ENCODE results near the gene FAM20C.

The FAM20C gene
- 0.39 to 1.1 (median 0.60) reads per million in 3 experiments for total RNA-seq

DNA sequence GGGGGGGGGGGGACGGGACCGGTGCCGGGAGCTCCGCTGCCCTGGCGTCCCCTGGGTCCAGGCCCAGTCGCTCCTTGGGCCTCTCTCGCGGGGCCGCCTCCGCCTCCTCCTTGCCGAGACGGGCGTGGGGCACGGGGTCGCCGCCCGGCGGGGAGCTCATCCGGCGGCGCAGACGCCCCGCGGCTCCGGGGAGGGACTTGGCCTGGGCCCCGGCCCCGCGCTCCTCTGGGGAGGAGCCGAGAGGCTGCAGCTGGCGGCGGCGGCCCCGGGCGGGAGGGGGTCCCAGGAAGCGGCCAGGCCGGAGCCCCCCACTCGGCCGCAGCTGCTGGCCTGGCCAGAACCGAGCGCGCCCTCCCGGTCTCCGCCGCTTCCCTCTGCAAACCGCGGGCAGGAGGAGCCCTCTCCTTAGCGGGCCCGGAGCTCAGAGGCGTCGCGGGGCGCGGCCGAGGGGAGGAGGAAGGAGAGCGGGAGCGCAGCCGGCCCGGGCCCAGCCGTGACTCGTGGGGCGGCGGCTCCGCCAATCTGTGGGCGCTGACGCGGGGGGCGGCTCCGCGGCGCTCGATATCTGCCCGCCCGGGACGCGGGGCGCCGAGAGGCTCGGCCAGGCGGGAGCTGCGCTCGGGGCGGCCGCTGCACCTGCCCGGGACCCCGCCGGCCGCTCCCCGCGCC, at the start of gene FAM20C:
Gene FAM20C, plus strand, starts transcription at position 591 of the 669 bp plus-strand sequence. CDS start 629 bp downstream, outside the sequence.
- peak; percentile 27 for DNase-seq

DNA sequence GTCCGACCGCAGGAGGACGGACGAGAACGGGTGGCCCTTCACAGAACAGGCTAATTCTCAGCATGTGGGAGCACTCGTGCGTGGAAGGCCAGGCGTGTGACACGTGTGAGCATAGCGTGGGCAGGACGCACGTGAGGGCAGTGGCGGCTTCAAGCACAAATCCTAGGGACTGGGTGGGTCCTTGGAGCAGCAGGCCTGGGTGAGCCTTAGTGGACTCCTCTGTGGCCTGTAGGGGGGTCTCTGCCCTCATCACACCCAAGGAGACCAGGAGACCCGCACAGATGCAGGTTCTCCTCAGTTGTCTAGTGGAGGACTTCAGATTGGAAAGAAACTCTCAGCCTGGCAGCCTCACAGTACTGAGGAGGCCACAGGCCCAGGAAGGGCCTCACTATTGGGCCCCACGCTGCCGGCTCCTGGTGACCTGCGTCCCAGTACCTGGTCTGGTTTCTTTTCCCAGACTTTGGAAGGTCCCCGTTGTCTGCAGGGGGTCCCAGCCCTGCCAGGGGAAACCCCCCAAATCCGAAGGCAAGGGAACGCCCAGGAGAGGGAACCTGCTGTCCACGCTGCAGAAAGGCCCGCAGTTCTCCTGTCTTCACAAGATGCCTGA, 49.1 kb upstream of the FAM20C start:
- DNase-seq, result no peak

DNA sequence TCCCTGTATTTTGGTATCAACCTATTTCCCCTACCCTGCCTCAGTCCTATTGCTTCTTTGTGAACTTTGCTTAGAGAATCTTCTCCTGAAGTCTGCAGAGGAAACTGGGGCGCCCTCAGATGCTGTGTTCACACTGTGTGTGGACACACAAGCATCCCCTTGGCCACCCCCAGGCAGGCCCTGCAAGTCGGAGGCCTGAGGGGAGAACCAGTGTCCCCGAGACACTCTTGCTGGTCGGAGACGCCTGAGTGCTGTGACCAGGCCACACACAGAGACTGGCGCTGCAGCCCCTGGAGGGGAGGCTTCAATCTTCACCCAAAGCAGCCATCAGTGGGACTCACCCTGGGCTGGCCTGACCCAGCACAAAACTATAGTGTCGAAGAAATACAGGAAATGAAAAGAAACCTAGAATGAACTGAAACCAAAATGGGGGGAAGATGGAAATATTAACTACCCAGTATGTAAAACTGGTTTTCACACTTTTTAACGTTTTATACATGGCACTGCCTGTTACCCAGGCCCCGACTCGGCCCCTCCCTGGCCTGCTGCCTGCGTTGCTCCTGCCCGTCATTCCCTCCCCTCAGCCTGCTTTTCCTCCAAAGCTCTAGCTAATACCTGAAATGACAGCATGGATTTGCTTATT, 48.4 kb upstream of the FAM20C start:
- no peak for DNase-seq

DNA sequence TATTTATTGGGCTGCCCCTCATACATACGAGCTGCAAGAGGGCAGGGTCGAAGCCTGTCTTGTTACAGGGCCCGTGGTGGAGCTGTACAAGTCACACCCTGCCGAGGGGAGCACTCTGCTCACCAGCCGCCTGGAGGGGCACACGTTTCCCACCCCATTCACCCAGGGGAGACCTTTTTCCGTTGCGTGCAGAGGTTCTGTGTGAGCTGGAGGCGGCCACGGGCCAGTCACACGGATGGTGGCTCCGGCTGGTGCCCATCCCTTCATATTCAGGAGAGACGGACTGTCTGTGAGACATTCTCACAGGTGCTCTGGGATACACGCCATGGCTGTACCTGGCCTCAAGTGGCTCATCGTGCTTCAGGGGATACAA, 47.9 kb upstream of the FAM20C start:
- DNase-seq, result no peak

DNA sequence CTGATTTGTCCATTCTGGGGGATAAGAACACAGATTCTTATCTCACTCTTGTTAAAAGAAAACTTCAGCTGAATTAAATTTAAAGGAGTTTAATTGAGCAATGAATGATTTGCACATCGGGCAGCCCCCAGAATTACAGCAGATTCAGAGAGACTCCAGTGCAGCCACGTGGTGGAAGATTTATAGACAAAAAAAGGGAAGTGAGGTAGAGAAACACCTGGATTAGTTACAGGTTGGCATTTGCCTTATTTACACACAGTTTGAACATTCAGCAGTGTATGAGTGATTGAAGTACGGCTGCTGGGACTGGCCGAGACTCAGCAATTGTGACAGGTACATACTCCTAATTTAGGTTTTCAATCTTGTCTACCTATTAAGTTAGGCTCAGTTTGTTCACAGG, 46.5 kb upstream of the FAM20C start:
- no peak for DNase-seq

DNA sequence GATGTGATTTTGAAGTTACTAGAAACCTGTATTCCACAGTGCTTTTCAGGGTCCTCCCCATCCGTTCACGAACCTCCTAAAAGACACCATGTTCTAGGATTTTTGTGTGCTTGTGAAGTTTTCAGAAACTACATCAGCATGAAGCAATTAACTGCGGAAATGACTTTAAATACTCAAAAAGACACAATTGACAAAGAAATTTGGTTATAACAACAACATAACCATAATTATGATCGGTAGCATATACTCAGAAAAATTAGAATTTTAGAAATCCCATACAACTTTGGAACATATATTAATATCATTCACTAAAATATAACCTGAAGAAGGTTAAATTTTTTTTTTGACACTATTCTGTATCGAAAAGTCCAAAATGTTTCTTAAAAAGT, 43.8 kb upstream of the FAM20C start:
- no peak for DNase-seq

DNA sequence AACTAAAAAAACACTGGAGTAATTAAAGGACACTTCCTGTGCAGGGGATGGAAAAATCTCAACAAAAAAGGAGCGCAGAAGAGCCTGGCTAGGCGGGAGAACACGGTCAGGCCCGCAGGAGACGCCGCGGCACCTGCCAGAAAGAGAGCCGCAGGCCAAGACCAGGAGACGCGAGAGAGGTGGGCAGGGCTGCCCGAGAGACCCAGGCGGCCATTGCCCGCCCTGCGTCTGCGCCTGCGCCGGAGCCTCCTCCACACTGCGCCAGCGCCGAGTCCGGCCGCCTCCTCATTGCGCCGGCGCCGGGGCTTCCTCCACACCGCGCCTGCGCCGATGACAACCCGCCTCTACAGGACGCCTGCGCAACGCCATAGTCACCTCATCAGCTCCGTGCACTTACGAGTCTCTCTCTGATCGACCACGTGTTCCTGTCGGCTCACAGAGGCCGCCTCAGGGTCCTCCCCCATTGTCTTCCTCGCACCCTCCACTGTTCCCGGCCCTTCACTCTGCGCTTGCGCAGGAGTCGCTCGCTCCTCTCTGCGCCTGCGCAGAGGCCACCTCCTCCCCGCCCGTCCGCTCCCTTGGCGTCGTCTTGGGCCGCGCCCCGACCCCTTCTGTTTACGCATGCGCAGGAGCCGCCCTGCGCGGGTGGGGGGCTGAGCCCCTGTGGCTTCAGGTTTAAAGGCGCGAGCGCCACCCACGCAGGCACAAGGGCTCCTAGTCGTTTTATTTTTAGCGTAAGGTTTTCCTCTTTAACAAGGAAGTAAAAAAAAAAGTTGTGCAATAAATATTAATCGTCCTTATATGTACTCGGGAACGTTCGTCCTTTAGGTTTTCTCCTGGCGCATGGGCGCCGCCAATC, 43.2 kb upstream of the FAM20C start:
- DNase-seq, result peak; percentile 99

DNA sequence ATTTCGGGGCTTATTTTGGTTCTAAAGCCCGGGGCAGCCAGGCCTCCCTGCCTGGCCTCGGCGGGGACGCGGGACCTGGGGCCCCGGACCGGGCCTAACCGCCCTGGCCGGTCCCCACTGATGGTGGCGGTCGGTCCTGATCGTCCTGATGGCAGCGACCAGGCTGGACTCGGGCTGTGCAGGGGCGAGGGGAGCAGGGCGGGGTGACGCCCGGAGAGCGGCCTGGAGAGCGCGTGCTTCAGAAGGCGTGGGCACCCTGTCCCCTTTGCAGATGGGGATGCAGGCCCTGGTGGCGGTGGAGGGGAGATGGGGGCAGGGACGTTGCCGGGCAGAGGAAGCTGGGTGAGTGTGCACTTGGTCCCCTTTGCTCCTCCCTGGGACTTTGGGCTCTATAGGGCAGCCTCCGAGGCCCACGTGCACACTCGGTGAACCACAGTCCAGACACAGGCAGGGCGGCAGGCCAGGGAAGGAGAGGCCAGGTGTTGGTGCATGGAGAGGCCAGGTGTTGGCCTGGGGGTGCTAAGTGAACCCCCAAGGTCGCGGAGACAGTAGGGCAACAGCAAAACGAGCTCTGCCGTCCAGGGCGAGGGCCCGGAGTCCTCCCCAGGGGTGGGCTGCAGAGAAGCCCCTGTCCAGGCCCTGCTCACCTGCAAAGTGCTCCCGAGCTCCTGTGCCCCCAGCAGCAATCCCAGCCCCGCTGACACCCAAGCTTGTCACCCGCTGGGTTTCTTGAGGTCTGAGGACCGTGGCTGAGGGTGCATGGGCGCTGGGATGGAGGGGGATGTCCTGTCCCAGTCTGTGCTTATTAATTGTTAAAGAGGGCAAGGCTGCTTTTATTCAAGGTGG, 42.4 kb upstream of the FAM20C start:
- DNase-seq, result peak; percentile 3

DNA sequence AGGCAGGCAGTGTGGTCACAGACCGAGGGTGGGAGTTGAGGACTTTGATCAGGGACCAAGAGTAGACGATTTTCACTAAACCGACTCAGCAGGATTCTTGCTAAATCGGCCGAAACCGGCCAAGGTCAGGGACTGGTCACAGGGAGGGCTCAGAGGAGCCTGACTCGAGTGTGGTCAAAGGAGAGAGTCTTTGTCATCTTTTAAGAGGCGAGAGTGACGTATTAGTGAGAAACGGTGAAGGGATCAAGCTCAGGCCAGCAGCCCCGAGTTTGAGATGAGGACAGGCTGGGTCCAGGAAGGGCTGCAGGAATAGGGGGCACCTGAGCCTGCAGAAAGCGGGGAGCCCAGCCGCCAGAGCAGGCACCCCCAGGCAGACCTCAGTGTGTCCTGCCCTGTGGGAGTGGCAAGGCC, 41.6 kb upstream of the FAM20C start:
- no peak for DNase-seq

DNA sequence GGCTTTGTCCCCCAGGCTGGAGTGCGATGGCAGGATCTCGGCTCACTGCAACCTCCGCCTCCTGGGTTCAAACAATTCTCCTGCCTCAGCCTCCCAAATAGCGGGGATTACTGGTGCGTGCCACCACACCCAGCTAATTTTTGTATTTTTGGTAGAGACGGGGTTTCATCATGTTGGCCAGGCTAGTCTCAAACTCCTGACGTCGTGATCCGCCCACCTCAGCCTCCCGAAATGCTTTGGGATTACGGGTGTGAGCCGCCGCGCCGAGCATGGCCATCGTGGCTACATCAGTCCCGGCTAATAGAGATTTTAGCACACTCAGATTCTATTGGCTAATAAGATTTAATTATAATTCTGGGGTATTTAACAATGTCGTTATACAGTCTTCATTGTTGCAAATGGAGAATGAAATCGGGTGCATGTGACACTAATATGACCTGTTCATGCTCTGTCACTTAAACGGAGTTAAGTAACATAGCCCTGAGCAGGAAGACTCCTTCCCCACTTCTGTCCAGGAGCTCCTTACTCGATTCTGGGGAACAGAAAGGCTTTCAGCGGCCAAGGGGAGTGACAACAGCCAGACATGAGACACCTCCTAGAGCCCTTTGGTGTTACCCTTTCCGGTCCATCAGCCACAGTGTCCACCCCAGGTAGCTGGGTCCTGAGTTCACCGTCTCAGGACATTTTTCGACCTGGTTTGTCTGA, 40.9 kb upstream of the FAM20C start:
- no peak for DNase-seq

DNA sequence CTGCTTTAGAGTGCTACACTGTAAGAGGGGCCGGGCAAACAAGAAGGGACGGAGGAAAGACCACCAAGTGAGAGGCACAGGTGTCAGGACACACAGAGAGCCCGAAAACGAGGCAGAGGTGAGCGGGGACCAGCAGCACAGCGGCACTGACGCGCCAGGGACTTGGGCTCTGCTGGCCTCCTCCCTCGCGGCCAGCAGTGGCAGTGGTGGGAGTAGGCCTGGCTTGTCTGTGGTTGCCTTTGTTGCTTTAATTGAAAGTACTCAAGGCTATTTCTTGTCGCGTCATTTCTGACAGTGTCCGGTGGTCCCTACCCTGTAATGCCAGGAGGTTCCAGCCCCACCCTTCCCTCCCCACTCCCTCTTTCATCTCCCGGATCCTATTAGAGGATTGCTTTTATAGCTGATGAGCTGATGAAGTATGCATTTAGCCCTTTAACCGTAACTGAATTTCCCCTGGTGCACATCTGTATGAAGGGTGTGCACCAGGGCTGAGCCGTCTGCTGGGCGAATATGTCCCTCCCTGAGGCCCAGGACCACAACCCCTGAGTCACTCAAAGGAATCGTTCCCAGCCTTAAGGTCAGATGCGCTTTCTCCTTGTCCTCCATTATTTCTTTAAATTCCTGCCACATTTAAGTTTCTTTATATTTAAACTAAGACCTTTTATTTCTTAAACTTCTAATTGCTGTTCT, 39.5 kb upstream of the FAM20C start:
- DNase-seq, result no peak

DNA sequence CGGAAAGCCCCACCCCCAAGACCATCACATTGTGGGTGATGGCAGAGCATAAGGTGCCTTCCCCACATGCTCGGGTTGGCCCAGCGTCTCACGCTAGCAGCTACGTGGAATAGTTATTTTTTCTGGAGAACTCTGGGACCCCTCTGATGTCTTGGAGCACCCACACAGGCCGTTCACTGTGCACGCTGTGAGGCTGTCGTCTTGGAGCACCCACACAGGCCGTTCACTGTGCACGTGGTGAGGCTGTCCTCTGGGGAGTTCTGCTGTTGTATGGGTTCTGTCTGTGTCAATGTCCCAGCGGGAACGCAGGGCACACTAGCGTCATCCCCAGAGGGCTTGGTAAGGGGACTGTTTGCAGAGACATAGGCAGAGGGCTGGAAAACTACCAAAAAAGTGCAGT, 38.8 kb upstream of the FAM20C start:
- no peak for DNase-seq

DNA sequence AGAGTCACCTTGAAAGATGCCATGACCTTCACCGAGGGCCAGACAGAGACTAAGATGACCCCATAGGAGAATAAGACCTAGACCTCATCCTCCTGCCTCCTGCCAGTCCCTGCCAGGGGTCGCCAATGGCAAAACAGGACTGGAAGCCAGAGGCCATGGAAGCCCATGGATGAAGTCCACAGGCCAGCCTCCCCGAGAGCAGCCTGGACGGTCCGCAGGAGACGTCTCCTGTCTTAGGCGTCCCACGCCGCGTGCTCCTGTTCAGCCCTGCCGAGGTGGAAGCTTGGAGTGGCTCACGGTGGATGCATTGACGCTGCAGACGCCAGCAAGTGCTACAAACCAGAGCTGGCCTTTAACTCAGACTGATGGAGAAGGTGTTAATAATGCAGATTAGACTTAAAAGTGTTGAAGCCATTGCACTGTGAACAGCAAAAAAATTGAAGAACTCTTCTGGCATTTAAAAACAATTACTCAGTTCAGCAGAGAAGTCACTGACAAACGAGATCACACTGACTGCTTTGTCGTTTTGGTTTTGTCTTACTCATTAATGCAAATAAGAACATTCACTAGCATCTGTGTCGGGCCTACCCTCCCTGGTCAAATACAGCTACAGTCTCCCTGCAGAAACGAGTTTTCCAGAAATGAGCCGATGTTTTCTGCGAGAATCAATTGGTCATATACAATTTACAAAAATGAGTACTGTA, 38.1 kb upstream of the FAM20C start:
- no peak for DNase-seq

DNA sequence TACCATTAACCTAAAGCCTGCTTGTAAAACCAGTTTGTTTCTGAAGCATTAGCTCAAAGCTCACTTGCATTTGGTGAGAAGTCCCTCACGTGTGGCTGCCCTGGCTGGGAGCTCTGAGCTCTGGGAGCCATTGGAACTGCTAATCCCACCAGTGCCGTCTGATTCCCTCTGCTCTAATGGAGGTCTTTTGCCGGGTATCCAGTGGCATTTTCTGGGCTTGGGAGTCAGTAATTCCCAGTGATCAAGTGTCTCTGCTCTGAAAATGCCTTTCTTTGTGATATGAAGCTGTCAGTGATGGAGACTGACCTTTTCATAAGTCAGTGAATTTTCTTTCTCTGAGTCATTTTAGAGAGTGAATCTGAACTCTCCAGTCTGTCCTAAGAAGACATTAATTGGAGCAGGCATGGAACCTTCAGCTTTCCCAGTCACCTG, 36.9 kb upstream of the FAM20C start:
- DNase-seq, result no peak

DNA sequence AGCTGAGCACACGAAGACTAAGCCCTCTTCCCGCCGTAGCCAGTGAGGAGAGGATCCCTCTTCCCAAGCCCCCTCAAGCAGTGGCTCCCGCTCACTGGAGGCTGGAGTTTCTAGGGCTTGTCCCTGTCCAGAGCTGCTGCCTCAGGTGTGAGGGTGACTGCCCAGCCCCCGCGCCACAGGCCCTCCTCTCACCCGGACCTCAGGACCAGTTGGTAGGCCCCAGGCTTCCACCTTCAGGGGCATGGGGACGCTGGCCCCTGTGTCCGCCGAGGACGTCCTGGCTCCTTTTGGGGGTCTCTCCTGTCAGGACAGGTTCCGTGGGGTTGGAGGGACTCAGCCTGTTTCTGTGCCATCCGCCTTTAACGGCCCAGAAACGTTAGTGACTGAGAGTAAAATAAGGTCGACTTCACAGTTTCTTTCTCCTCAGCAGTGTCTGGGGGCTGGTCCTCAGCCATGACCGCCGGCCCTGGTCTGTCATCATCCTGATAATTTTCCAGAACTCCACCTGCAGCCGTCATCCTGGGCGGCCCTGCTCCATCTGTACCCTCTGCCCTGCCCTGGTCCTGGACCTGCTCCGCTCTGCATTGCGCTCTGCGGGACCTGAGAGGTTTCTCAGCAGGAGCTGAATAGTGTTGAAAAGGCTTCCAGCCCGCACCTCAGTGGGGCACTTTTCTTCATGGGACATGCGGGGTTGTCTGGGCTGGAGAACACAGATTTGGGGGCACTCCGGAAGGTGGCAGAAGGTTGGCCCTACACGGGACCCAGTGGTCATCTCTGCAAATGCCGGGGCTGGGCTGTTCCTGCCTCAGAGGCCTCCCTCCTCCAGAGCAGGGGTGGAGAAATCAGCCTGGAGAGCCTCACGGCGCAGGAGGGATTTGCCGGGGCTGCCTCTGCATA, 36.0 kb upstream of the FAM20C start:
- no peak for DNase-seq

DNA sequence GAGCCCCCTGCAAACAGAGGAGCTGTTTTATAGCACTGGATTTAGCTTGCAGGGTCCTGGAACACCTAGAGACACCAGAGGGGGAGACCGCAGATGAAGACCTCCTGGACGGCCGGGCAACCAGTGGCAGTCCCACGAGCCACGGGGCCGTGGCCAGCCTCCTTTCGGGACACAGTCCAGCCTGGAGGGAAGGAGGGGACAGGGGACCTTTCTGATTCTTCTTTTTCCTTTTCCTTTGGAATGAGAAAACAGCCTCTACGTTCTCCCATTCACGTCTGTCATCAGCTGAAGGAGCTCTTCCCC, 35.4 kb upstream of the FAM20C start:
- no peak for DNase-seq

DNA sequence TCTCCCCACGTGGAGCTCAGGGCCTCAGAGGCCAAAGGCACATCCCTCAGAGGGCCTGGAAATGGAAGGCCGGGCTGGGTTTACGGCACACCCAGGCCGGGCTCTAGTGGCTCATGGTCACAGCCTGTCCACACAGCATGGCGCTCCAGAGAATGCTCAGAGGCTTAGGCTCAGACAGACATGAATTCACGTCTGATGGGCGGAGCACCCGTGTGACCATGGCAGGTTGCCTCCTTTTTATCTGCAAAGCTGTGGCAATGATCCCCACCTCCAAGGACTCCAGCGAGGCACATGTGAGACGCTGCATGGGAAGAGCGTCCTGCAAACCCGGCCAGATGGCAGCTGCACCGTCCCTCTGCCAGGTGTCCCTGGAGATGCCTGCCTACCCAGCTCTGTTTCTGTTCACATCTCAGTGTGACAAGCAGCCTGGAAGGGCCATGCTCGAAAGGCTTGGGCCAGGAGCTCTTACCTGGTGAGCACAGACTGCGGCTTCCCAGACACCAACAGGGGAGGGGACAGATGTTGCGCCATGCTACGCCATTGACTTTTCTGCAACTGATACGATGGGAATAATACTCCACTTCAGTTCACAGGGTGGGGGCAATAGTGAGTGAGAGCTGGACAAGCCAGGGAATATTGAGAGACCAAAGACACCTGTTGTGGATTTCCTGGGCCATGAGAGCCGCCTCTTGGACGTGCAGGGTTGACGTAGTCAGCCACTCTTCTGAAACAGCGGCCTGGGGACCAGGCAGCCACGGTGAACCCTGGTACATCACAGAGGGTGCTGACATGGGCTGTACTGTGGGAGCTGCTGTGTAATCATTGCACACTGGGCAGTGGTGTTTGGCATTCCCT, 34.4 kb upstream of the FAM20C start:
- DNase-seq, result no peak

DNA sequence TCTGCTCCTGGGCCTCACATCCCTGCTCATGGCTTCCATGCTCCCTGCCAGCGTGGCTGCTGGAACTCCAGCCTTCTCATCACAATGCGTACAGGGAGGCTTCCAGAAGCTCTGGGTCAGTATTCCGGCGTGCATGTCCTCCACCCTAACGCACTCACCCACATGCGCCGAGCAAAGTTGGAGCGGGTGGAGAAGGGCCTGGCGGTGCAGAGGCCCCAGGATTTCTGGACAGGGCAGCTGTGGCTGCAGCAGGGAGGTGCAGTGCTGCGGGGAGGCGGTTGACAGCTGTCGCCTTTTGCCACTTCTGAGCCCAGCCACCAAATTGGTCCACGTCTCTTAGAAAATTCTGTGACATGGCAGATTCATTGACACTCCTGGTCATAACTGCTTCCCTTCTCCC, 33.6 kb upstream of the FAM20C start:
- DNase-seq, result no peak

Measured in central memory CD4-positive, alpha-beta T cell (primary cell).